IPS-18c (cell line): ENCODE data around the gene E2F1.
A peak's percentile ranks its signal among the peaks of the same experiment; 100 is the strongest.

ENCODE experiments used
- H3K4me3 ChIP-seq: 2 replicates; pipeline ENCODE4 v1.7.0; 2013; ENCODE audit warnings: low read depth, mild to moderate bottlenecking, low read length, moderate library complexity; ENCODE audit not compliant: insufficient read depth
- H3K9me3 ChIP-seq: one replicate; pipeline ENCODE4 v1.6.1; 2013; ENCODE audit warnings: mild to moderate bottlenecking, low read length, moderate library complexity; ENCODE audit not compliant: control insufficient read depth, insufficient read depth

The E2F1 gene

GRCh38 chr20:33677991-33678702, 8.0 kb downstream of the E2F1 start:
- no peaks in the 10 kb centered on the region for H3K9me3 ChIP-seq
- no peak overlapping the region for H3K4me3 ChIP-seq

- Histone ChIP-seq H3K4me3 (no peak overlapping the region), H3K9me3 (no peaks in the 10 kb centered on the region)
Observed at GRCh38 chr20:33676652-33677645, 9.2 kb downstream of the E2F1 start.

- no peak overlapping the region for H3K4me3 ChIP-seq
- H3K9me3 ChIP-seq: no peaks in the 10 kb centered on the region
Observed at GRCh38 chr20:33676121-33676520, 10.1 kb downstream of the E2F1 start.

GRCh38 chr20:33675136-33675959, 10.8 kb downstream of the E2F1 start:
- H3K9me3 ChIP-seq: no peaks in the 10 kb centered on the region
- no peak overlapping the region for H3K4me3 ChIP-seq

GRCh38 chr20:33674294-33675135, 11.7 kb downstream of the E2F1 start, which contains the start of gene NECAB3:
TSS of gene NECAB3 (minus strand) at chr20:33674428. CDS start at chr20:33674352, 76 bp downstream.
- Histone ChIP-seq H3K4me3 (peak within 1 kb of the TSS; percentile 71), H3K9me3 (no peaks in the 10 kb centered on the region)

- H3K4me3 ChIP-seq: peak overlapping the region; percentile 71
- no peaks in the 10 kb centered on the region for H3K9me3 ChIP-seq
Observed at GRCh38 chr20:33673410-33674293, 12.5 kb downstream of the E2F1 start.

- Histone ChIP-seq H3K9me3 (no peaks in the 10 kb centered on the region), H3K4me3 (peak overlapping the region; percentile 34; the same call in 1 of the 2 replicates)
Observed at GRCh38 chr20:33673114-33673409, 13.1 kb downstream of the E2F1 start.

- H3K4me3 ChIP-seq: peak overlapping the region; percentile 11; the same call in 1 of the 2 replicates
- no peaks in the 10 kb centered on the region for H3K9me3 ChIP-seq
Observed at GRCh38 chr20:33672426-33673113, 13.6 kb downstream of the E2F1 start.

- Histone ChIP-seq H3K9me3 (no peaks in the 10 kb centered on the region), H3K4me3 (no peak overlapping the region)
Observed at GRCh38 chr20:33671573-33672288, 14.5 kb downstream of the E2F1 start.

GRCh38 chr20:33670715-33671499, 15.3 kb downstream of the E2F1 start:
- H3K9me3 ChIP-seq: no peaks in the 10 kb centered on the region

GRCh38 chr20:33669873-33670640, 16.1 kb downstream of the E2F1 start:
- H3K9me3 ChIP-seq: no peaks in the 10 kb centered on the region

More at GRCh38 chr20:33670715-33671499, 15.3 kb downstream of the E2F1 start:
- H3K4me3 ChIP-seq: no peak overlapping the region

GRCh38 chr20:33669224-33669623, 17.0 kb downstream of the E2F1 start:
- Histone ChIP-seq H3K4me3 (no peak overlapping the region), H3K9me3 (no peaks in the 10 kb centered on the region)

More at GRCh38 chr20:33669873-33670640, 16.1 kb downstream of the E2F1 start:
- no peak overlapping the region for H3K4me3 ChIP-seq

GRCh38 chr20:33668466-33669155, 17.6 kb downstream of the E2F1 start:
- Histone ChIP-seq H3K4me3 (no peak overlapping the region), H3K9me3 (no peaks in the 10 kb centered on the region)
